Activated naive CD4-positive, alpha-beta T cell treated with anti-CD3 and anti-CD28 coated beads, Interleukin-2, amount 50 U/mL, for 24 hours (primary cell): ENCODE data around the gene RFWD3.

Source experiments
- H3K27ac Mint-ChIP-seq: one replicate; pipeline ENCODE4 v1.8.0; 2021; ENCODE audit warnings: mild to moderate bottlenecking, mixed read lengths
- H3K27me3 Mint-ChIP-seq: one replicate; pipeline ENCODE4 v1.8.0; 2021; ENCODE audit warnings: mixed read lengths
- H3K36me3 Mint-ChIP-seq: one replicate; pipeline ENCODE4 v1.8.0; 2021; ENCODE audit warnings: mixed read lengths
- H3K4me1 Mint-ChIP-seq: one replicate; pipeline ENCODE4 v1.8.0; 2021; ENCODE audit warnings: mixed read lengths
- H3K4me3 Mint-ChIP-seq: one replicate; pipeline ENCODE4 v1.8.0; 2021; ENCODE audit warnings: mild to moderate bottlenecking, mixed read lengths
- H3K9me3 Mint-ChIP-seq: one replicate; pipeline ENCODE4 v1.8.0; 2021; ENCODE audit warnings: mixed read lengths

Gene RFWD3

GRCh38 chr16:74608381-74608780, 58.3 kb downstream of the RFWD3 start:
- Mint-ChIP-seq H3K4me3 (peak overlapping the region; percentile 96), H3K4me1 (peaks cover 53% of the 10 kb centered on the region), H3K36me3 (peaks cover 2% of the 10 kb centered on the region), H3K27me3 (no peaks in the 10 kb centered on the region), H3K27ac (peak overlapping the region; percentile 38), H3K9me3 (no peaks in the 10 kb centered on the region)

- H3K27ac Mint-ChIP-seq, result peak overlapping the region; percentile 38
- peak overlapping the region; percentile 96 for H3K4me3 Mint-ChIP-seq
Measured at GRCh38 chr16:74607962-74608356, 58.7 kb downstream of the RFWD3 start.

GRCh38 chr16:74607310-74607961, 59.2 kb downstream of the RFWD3 start:
- Mint-ChIP-seq H3K9me3 (no peaks in the 10 kb centered on the region), H3K27ac (peak overlapping the region; percentile 99), H3K36me3 (peaks cover 2% of the 10 kb centered on the region), H3K4me3 (peak overlapping the region; percentile 96), H3K27me3 (no peaks in the 10 kb centered on the region), H3K4me1 (peaks cover 62% of the 10 kb centered on the region)

More at GRCh38 chr16:74607962-74608356, 58.7 kb downstream of the RFWD3 start:
- H3K27me3 Mint-ChIP-seq, result no peaks in the 10 kb centered on the region
- H3K4me1 Mint-ChIP-seq, result peaks cover 58% of the 10 kb centered on the region
- H3K36me3 Mint-ChIP-seq, result peaks cover 2% of the 10 kb centered on the region
- H3K9me3 Mint-ChIP-seq, result no peaks in the 10 kb centered on the region

- Mint-ChIP-seq H3K4me3 (peak within 1 kb of the TSS; percentile 96), H3K27ac (peak within 1 kb of the TSS; percentile 99), H3K36me3 (peaks cover 2% of the 10 kb centered on the region), H3K4me1 (peaks cover 67% of the 10 kb centered on the region), H3K27me3 (no peaks in the 10 kb centered on the region), H3K9me3 (no peaks in the 10 kb centered on the region)
Measured at GRCh38 chr16:74606521-74607309, 60.0 kb downstream of the RFWD3 start, which contains the start of gene GLG1. Gene GLG1, minus strand, starts transcription at chr16:74607114. Its CDS starts 20 bp downstream, at chr16:74607094.

GRCh38 chr16:74605746-74606520, 60.7 kb downstream of the RFWD3 start:
- Mint-ChIP-seq H3K27me3 (no peaks in the 10 kb centered on the region), H3K27ac (peak overlapping the region; percentile 94), H3K4me3 (peak overlapping the region; percentile 96), H3K36me3 (peaks cover 2% of the 10 kb centered on the region), H3K9me3 (no peaks in the 10 kb centered on the region), H3K4me1 (peaks cover 75% of the 10 kb centered on the region)

DNA sequence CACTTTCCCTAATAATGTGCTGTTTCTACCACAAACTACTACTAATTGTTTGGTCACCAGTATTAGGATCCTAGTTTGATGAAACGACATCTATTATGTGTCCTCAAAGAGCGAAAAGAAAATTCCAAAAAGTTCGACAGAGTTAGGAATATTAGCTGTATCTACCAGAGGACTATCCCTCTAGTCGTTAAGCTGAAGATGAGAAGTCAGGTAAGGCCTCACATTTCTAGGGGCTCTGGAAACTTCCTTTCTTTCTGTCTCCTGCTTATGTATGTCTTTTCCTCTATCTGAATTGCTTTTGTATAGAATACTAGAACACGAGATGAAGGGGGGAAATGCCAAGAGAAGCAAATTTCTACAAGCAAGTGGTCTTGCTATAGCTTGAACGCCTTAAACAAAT, 61.3 kb downstream of the RFWD3 start:
- Mint-ChIP-seq H3K4me1 (peaks cover 77% of the 10 kb centered on the region), H3K4me3 (peak overlapping the region; percentile 96), H3K9me3 (no peaks in the 10 kb centered on the region)

DNA sequence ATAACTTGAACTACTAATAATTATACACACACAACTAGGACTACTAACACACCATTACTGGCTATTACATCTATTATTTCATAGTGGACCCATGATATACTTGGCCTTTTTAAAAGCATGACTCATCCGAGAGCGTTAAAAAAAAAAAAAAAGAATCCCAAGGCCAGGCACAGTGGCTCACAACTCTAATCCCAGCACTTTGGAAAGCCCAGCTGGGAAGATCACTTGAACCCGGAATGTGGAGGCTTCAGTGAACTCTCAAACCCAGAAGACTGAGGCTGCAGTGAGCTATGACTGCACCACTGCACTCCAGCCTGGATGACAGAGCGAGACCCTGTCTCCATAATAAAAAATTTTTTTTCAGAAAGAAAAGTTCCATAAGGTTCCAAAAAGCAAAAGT, 62.8 kb downstream of the RFWD3 start:
- H3K4me1 Mint-ChIP-seq, result peaks cover 82% of the 10 kb centered on the region
- peak overlapping the region; percentile 71 for H3K27ac Mint-ChIP-seq
- peaks cover 4% of the 10 kb centered on the region for H3K36me3 Mint-ChIP-seq
- H3K4me3 Mint-ChIP-seq, result peak overlapping the region; percentile 96
- no peaks in the 10 kb centered on the region for H3K27me3 Mint-ChIP-seq
- H3K9me3 Mint-ChIP-seq, result no peaks in the 10 kb centered on the region

More for the DNA sequence above, 61.3 kb downstream of the RFWD3 start:
- H3K36me3 Mint-ChIP-seq, result peaks cover 2% of the 10 kb centered on the region
- H3K27ac Mint-ChIP-seq, result peak overlapping the region; percentile 94
- H3K27me3 Mint-ChIP-seq, result no peaks in the 10 kb centered on the region

GRCh38 chr16:74601126-74601871, 65.4 kb downstream of the RFWD3 start:
- Mint-ChIP-seq H3K4me3 (peak overlapping the region; percentile 81), H3K4me1 (peaks cover 78% of the 10 kb centered on the region), H3K36me3 (peaks cover 10% of the 10 kb centered on the region), H3K9me3 (no peaks in the 10 kb centered on the region), H3K27me3 (no peaks in the 10 kb centered on the region), H3K27ac (peak overlapping the region; percentile 99)

DNA sequence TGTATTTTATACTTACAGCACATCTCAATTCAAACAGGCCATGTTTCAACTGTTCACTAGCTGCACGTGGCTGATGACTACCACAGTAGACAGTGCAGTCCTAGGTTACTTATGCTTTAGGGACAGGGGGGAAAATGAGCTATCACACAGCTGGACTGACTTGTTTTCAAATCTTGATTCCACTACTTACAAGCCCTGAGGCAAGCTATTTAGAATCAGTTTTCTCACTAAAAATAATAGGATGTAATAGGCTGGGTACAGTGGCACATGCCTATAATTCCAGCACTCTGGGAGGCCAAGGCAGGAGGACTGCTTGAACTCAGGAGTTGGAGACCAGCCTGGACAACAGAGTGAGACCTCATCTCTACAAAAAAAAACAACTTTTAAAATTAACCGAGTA, 70.1 kb downstream of the RFWD3 start:
- H3K9me3 Mint-ChIP-seq, result no peaks in the 10 kb centered on the region
- peaks cover 73% of the 10 kb centered on the region for H3K4me1 Mint-ChIP-seq

DNA sequence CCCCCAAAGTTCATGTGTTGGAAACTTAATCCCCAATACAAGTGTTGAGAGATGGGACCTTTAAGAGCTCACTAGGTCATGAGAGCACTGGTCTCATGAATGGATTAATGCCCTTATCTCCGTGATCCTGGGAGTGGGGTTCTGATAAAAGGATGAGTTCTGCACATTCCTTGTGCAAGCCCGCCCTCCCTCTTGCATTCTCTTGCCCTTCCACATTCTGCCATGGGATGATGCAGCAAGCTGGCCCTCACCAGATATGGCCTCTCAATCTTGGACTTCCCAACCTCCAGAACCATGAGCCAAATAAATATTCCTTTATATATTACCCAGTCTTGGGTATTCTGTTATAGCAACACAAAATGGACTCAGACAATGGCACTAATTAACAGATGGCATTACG, 73.8 kb downstream of the RFWD3 start:
- Mint-ChIP-seq H3K27ac (no peak overlapping the region), H3K36me3 (peaks cover 12% of the 10 kb centered on the region), H3K4me1 (peaks cover 68% of the 10 kb centered on the region), H3K4me3 (no peak overlapping the region), H3K27me3 (no peaks in the 10 kb centered on the region), H3K9me3 (no peaks in the 10 kb centered on the region)

More for the DNA sequence above, 70.1 kb downstream of the RFWD3 start:
- peak overlapping the region; percentile 70 for H3K27ac Mint-ChIP-seq
- H3K4me3 Mint-ChIP-seq, result no peak overlapping the region
- no peaks in the 10 kb centered on the region for H3K27me3 Mint-ChIP-seq
- H3K36me3 Mint-ChIP-seq, result peaks cover 11% of the 10 kb centered on the region

GRCh38 chr16:74591876-74592650, 74.6 kb downstream of the RFWD3 start:
- Mint-ChIP-seq H3K4me3 (no peak overlapping the region), H3K9me3 (no peaks in the 10 kb centered on the region), H3K27ac (peak overlapping the region; percentile 59), H3K4me1 (peaks cover 74% of the 10 kb centered on the region), H3K27me3 (no peaks in the 10 kb centered on the region), H3K36me3 (peaks cover 15% of the 10 kb centered on the region)

- Mint-ChIP-seq H3K27ac (peak overlapping the region; percentile 73), H3K9me3 (no peaks in the 10 kb centered on the region), H3K4me3 (no peak overlapping the region), H3K36me3 (peaks cover 10% of the 10 kb centered on the region), H3K27me3 (no peaks in the 10 kb centered on the region), H3K4me1 (peaks cover 80% of the 10 kb centered on the region)
Measured at GRCh38 chr16:74586948-74587347, 79.7 kb downstream of the RFWD3 start.

DNA sequence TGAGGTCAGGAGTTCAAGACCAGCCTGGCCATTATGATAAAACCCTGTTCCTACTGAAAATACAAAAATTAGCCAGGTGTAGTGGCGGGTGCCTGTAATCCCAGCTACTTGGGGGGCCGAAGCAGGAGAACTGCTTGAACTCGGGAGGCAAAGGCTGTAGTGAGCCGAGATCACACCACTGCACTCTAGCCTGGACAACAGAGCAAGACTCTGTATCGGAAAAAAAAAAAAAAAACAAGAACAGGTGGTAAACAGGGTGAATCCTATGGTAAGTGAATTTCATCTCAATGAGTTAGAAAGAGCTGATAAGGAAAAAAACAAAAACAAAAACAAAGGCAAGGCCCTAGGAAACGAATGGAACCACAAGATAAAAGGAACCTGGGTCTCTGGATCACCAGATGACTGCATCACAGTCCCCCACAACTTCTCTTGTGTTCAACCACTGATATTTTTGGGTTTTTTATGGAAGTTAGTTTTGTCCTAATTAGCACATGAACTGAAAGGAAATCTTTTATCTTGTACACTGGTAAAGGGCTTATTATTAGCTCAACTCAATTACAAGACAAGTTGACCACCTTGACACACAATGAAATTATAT, 80.7 kb downstream of the RFWD3 start:
- peaks cover 10% of the 10 kb centered on the region for H3K36me3 Mint-ChIP-seq
- H3K27ac Mint-ChIP-seq, result peak overlapping the region; percentile 23
- no peaks in the 10 kb centered on the region for H3K27me3 Mint-ChIP-seq
- peak overlapping the region; percentile 26 for H3K4me3 Mint-ChIP-seq
- H3K9me3 Mint-ChIP-seq, result no peaks in the 10 kb centered on the region
- peaks cover 82% of the 10 kb centered on the region for H3K4me1 Mint-ChIP-seq
